Measurements from ENCODE around the gene ARL4C. TPM values are rescaled to one million over a fixed set of nuclear protein-coding genes. Genes with fewer than 3 reads are reported as not detected.

Gene ARL4C
- polyA plus RNA-seq, 12 donors, result 3.3 to 22.3 (median 6.0) TPM; not detected in 1

GRCh38 chr2:234448506-234449184 lies 48.2 kb downstream of the ARL4C start:
- no peak for DNase-seq

GRCh38 chr2:234447963-234448362 lies 48.9 kb downstream of the ARL4C start:
- no peak for DNase-seq

GRCh38 chr2:234447189-234447588 lies 49.7 kb downstream of the ARL4C start:
- no peak for DNase-seq

- peak; percentile 25 for DNase-seq
Measured at GRCh38 chr2:234446404-234447076, 50.3 kb downstream of the ARL4C start.

GRCh38 chr2:234444893-234445292 lies 52.0 kb downstream of the ARL4C start:
- DNase-seq, result no peak

GRCh38 chr2:234444242-234444730 lies 52.6 kb downstream of the ARL4C start:
- DNase-seq, result no peak
